ENCODE data around the gene TMEM240. TPM values are rescaled to one million over a fixed set of nuclear protein-coding genes. Genes with fewer than 3 reads are reported as not detected.

TMEM240 gene
- 1.7 and 4.2 TPM in 2 replicates for total RNA-seq

DNA sequence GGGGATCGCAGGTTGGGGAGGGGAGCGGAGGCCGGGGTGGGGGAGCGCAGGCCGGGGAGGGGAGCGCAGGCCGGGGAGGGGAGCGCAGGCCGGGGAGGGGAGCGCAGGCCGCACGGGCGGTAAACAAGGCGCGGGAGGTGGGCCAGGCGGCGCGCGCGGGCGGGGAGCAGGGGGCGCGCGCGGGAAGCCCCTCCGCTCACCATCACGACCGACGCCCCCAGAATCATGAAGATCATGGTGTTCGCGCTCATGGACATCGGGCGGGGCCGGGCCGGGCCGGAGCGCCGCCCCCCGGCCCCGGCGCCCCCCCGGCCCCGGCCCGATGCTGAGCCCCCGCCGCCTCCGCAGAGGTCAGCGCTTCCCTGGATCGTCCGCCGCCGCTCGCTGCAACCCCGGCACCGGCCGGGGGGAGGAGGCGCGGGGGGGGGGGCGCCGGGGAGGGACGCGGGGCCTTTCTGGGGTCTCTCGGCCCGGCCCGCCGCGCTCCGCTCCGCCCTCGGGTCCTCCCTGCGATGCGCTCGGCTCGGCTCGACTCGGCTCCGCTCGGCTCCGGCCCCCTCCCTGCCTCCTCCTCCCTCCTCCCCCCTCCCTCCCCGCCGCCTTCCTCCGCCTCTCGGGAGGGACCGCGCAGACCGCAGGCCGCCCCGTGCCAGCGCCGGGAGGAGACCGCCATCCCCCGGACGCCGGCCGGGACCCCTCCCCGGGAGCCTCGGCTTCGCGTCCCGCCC, at the start of gene TMEM240:
TSS of gene TMEM240 (minus strand) at position 535 of the 728 bp plus-strand sequence. CDS start at position 257, 278 bp downstream.

GRCh38 chr1:1574721-1575537, 34.5 kb upstream of the TMEM240 start, which contains the start of gene SSU72:
Gene SSU72, minus strand, starts transcription at chr1:1574863. Its CDS starts 306 bp downstream, at chr1:1574557.

DNA sequence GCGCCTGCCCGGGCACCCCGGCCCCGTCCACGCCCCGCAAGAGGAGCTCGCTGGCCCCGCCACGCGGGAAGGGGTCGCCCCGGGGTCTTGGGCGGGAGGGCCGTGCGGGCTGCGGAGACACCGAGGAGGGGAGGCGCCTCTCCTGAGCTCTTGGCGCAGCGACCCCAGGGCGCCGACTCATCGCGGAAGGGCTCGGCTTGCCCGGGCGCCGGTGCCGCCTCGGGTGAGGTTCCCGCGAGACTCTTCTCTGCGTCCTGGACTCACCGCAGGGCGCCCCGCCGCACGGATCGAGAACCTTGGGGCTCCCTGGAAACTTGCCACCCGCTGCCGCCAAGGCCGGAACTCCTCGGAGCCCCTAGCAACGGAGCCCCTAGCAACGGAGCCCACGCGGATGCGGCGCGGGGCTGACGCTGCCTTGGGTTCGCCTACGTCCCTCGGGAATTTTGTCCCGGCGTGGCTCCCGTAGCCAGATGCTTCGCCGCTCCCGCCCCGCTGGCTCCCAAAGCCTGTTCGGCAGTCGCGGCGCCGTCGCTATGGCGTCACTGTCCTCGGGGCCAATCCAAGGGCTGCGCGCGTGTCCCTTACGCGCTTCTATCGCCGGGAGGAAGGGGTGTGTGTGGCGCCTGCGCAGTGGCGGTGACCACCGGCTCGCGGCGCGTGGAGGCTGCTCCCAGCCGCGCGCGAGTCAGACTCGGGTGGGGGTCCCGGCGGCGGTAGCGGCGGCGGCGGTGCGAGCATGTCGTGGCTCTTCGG, 28.7 kb downstream of the TMEM240 start, which contains the start of gene ATAD3A:
TSS of gene ATAD3A (plus strand) at position 630 of the 753 bp plus-strand sequence. CDS start at position 737, 107 bp downstream.

Other genes with a start within 250 kb of the TMEM240 start
- gene ACAP3, start 232.7 kb downstream of the TMEM240 start, total RNA-seq = 22.4 and 29.7 TPM in 2 replicates
- 26.6 and 32.3 TPM in 2 replicates for gene PUSL1, start 232.0 kb downstream of the TMEM240 start, total RNA-seq
- 79.4 and 105 TPM in 2 replicates for gene INTS11, start 216.0 kb downstream of the TMEM240 start, total RNA-seq
- gene CPTP, start 215.8 kb downstream of the TMEM240 start, total RNA-seq = 30.7 and 31.7 TPM in 2 replicates
- gene TAS1R3, start 209.3 kb downstream of the TMEM240 start, total RNA-seq = 0.38 and 0.65 TPM in 2 replicates
- gene DVL1, start 191.2 kb downstream of the TMEM240 start, total RNA-seq = 40.6 and 55.2 TPM in 2 replicates
- 1.6 TPM in 2 replicates for gene MXRA8, start 182.1 kb downstream of the TMEM240 start, total RNA-seq
- gene AURKAIP1, start 165.4 kb downstream of the TMEM240 start, total RNA-seq = 104 and 123 TPM in 2 replicates
- gene CCNL2, start 141.3 kb downstream of the TMEM240 start, total RNA-seq = 135 and 138 TPM in 2 replicates
- 88.0 and 89.5 TPM in 2 replicates for gene MRPL20, start 133.3 kb downstream of the TMEM240 start, total RNA-seq
- gene ANKRD65, start 119.3 kb downstream of the TMEM240 start, total RNA-seq = under 0.01 TPM in 1 of 2 replicates, not detected in the other
- gene VWA1, start 104.9 kb downstream of the TMEM240 start, total RNA-seq = 5.0 and 5.2 TPM in 2 replicates
- gene ATAD3C, start 90.9 kb downstream of the TMEM240 start, total RNA-seq = not detected in 2 replicates
- gene ATAD3B, start 68.9 kb downstream of the TMEM240 start, total RNA-seq = 10.1 and 28.8 TPM in 2 replicates
- gene ATAD3A, start 28.5 kb downstream of the TMEM240 start, total RNA-seq = 41.8 and 49.4 TPM in 2 replicates
- 76.4 and 79.6 TPM in 2 replicates for gene SSU72, start 34.2 kb upstream of the TMEM240 start, total RNA-seq
- 2.5 and 2.6 TPM in 2 replicates for gene FNDC10, start 59.5 kb upstream of the TMEM240 start, total RNA-seq
- 32.9 and 55.5 TPM in 2 replicates for gene MIB2, start 74.9 kb upstream of the TMEM240 start, total RNA-seq
- gene MMP23B, start 91.5 kb upstream of the TMEM240 start, total RNA-seq = 0.29 and 0.33 TPM in 2 replicates
- gene CDK11B, start 118.4 kb upstream of the TMEM240 start, total RNA-seq = 7.5 and 7.7 TPM in 2 replicates
- gene SLC35E2B, start 152.2 kb upstream of the TMEM240 start, total RNA-seq = 40.0 and 50.6 TPM in 2 replicates
- gene CDK11A, start 183.7 kb upstream of the TMEM240 start, total RNA-seq = 11.3 and 16.7 TPM in 2 replicates
- gene NADK, start 237.8 kb upstream of the TMEM240 start, total RNA-seq = 57.7 and 67.6 TPM in 2 replicates

All from vein endothelial cell (primary cell).